ENCODE data around the gene CCDC102A.
"Not testable (repeated sequence)": the region's sequence is repeated elsewhere in the genome, so short reads cannot be mapped to it uniquely, and the experiment has no call there.

The CCDC102A gene

GRCh38 chr16:57536306-57537193 lies at the start of gene CCDC102A:
TSS of gene CCDC102A (minus strand) at chr16:57536571. CDS start at chr16:57529177, 7,394 bp downstream.
- DNase-seq = peak; percentile 53

GRCh38 chr16:57585051-57585687 lies 48.8 kb upstream of the CCDC102A start:
- DNase-seq = no peak

- no peak for DNase-seq
Measured at GRCh38 chr16:57579361-57579665, 42.9 kb upstream of the CCDC102A start.

GRCh38 chr16:57578521-57579360 lies 42.4 kb upstream of the CCDC102A start:
- DNase-seq = no peak

- no peak for DNase-seq
Measured at GRCh38 chr16:57577691-57578224, 41.4 kb upstream of the CCDC102A start.

- no peak for DNase-seq
Measured at GRCh38 chr16:57577214-57577613, 40.8 kb upstream of the CCDC102A start.

GRCh38 chr16:57576429-57576870 lies 40.1 kb upstream of the CCDC102A start:
- DNase-seq = peak; percentile 83

GRCh38 chr16:57575468-57576277 lies 39.3 kb upstream of the CCDC102A start:
- DNase-seq = no peak

- DNase-seq = no peak
Measured at GRCh38 chr16:57574646-57575467, 38.5 kb upstream of the CCDC102A start.

GRCh38 chr16:57574086-57574485 lies 37.7 kb upstream of the CCDC102A start:
- no peak for DNase-seq

- no peak for DNase-seq
Measured at GRCh38 chr16:57572978-57573728, 36.8 kb upstream of the CCDC102A start.

- DNase-seq = no peak
Measured at GRCh38 chr16:57571098-57571497, 34.7 kb upstream of the CCDC102A start.

GRCh38 chr16:57570301-57571070 lies 34.1 kb upstream of the CCDC102A start:
- DNase-seq = no peak

- no peak for DNase-seq
Measured at GRCh38 chr16:57569306-57569946, 33.1 kb upstream of the CCDC102A start.

- not testable (repeated sequence) for DNase-seq
Measured at GRCh38 chr16:57568772-57569171, 32.4 kb upstream of the CCDC102A start.

GRCh38 chr16:57568173-57568678 lies 31.9 kb upstream of the CCDC102A start:
- no peak for DNase-seq

GRCh38 chr16:57567691-57568090 lies 31.3 kb upstream of the CCDC102A start:
- DNase-seq = no peak

- DNase-seq = no peak
Measured at GRCh38 chr16:57566436-57566835, 30.1 kb upstream of the CCDC102A start.

GRCh38 chr16:57565461-57565860 lies 29.1 kb upstream of the CCDC102A start:
- no peak for DNase-seq

Data from stimulated activated CD4-positive, alpha-beta T cell treated with anti-CD3 and anti-CD28 coated beads, Interleukin-4, amount 100 ng/mL, for 1 hour (primary cell).